ENCODE data around the gene ZNF737. TPM values are rescaled to one million over a fixed set of nuclear protein-coding genes. Genes with fewer than 3 reads are reported as not detected.

The ZNF737 gene
- total and polyA plus RNA-seq, 9 donors: 5.0 to 14.1 (median 10.9) TPM

- Histone ChIP-seq H3K27ac (ENCODE audit: low read length) (no peak overlapping the region), H3K4me3 (ENCODE audit: low read length) (no peak overlapping the region), H3K4me1 (ENCODE audit: control insufficient read depth, insufficient read depth, low read length) (no peaks in the 10 kb centered on the region), H3K27me3 (ENCODE audit: control insufficient read depth, insufficient read depth, low read length) (no peaks in the 10 kb centered on the region), H3K36me3 (ENCODE audit: control insufficient read depth, insufficient read depth, low read length) (no peaks in the 10 kb centered on the region), H3K9me3 (replicated peaks; ENCODE audit: control insufficient read depth, low read depth, low read length) (peaks cover 11% of the 10 kb centered on the region)
- WGBS (ENCODE audit: insufficient coverage): 83% methylated on average over 4 of the region's 5 CpGs
- DNase-seq: no peak
Measured at GRCh38 chr19:20513189-20513904, 52.2 kb downstream of the ZNF737 start.

- DNase-seq: peak; percentile 5
- peaks cover 13% of the 10 kb centered on the region for H3K9me3 ChIP-seq (replicated peaks; ENCODE audit: control insufficient read depth, low read depth, low read length)
- WGBS (ENCODE audit: insufficient coverage): no CpG with 5 or more reads among the region's 1 CpG
Measured at GRCh38 chr19:20503476-20503875, 62.1 kb downstream of the ZNF737 start.

More at GRCh38 chr19:20503476-20503875, 62.1 kb downstream of the ZNF737 start:
- no peaks in the 10 kb centered on the region for H3K4me1 ChIP-seq (ENCODE audit: control insufficient read depth, insufficient read depth, low read length)
- H3K27me3 ChIP-seq (ENCODE audit: control insufficient read depth, insufficient read depth, low read length): no peaks in the 10 kb centered on the region
- no peak overlapping the region for H3K4me3 ChIP-seq (ENCODE audit: low read length)
- no peak overlapping the region for H3K27ac ChIP-seq (ENCODE audit: low read length)
- no peaks in the 10 kb centered on the region for H3K36me3 ChIP-seq (ENCODE audit: control insufficient read depth, insufficient read depth, low read length)

Other genes starting within 250 kb of the ZNF737 start
- gene ZNF626, start 95.8 kb upstream of the ZNF737 start, total RNA-seq: 16.4 TPM
- gene ZNF626, start 95.8 kb upstream of the ZNF737 start, polyA plus RNA-seq (ENCODE audit: insufficient read depth in 1 of 8, insufficient read length in 8 of 8, low replicate concordance in 1 of 8): 10 to 100 TPM; 11.2 to 18.1 (median 13.2) TPM
- 4.7 TPM for gene ZNF66, start 210.5 kb upstream of the ZNF737 start, total RNA-seq
- 1 to 10 TPM; 1.1 to 2.1 (median 1.6) TPM for gene ZNF66, start 210.5 kb upstream of the ZNF737 start, polyA plus RNA-seq (ENCODE audit: insufficient read depth in 1 of 8, insufficient read length in 8 of 8, low replicate concordance in 1 of 8)